ENCODE measurements around the gene TNIP3.
"Not testable (repeated sequence)": the region's sequence is repeated elsewhere in the genome, so short reads cannot be mapped to it uniquely, and the experiment has no call there.

The TNIP3 gene

DNA sequence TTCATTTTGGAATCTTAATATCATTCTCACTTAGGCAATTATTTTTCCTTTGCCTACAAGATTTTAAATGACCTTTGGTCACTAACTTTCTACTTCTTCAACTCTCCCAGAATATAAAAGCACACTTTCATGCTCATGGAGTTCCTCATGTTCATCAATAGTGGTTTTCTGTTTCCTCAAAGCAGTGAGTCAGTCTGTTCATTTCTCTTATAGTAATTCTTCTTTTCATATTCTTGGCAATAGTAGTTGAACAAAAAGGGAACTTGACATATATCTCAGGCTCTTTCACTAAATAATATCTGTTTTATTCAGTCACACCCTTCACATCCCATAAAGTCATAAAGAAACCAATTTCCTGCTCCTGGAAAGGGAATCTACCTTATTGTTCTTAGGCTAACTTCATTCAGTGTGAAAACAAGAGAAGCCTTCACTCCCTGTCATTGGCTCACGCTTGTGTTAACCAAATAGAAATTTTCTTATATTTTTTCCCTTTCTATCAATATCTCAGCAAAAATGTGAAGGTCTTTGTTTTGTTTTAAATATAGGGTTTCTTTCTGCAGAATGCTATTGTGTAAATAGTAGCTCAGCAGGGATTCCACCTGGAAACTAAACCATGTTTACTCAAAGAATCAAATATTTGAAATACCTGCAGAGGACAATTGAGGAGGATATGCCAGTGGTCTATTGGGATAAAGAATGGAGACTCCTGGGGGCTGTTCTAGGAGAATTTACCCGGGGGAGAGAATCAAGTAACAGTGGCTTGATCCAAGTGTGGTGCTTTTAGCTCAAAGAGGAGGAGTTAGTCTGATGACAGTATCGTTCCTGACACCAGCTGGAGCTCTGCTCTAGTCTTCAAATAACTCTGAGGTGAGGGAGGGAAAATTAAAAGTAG lies 13.4 kb upstream of the TNIP3 start:
- no peak for DNase-seq

DNA sequence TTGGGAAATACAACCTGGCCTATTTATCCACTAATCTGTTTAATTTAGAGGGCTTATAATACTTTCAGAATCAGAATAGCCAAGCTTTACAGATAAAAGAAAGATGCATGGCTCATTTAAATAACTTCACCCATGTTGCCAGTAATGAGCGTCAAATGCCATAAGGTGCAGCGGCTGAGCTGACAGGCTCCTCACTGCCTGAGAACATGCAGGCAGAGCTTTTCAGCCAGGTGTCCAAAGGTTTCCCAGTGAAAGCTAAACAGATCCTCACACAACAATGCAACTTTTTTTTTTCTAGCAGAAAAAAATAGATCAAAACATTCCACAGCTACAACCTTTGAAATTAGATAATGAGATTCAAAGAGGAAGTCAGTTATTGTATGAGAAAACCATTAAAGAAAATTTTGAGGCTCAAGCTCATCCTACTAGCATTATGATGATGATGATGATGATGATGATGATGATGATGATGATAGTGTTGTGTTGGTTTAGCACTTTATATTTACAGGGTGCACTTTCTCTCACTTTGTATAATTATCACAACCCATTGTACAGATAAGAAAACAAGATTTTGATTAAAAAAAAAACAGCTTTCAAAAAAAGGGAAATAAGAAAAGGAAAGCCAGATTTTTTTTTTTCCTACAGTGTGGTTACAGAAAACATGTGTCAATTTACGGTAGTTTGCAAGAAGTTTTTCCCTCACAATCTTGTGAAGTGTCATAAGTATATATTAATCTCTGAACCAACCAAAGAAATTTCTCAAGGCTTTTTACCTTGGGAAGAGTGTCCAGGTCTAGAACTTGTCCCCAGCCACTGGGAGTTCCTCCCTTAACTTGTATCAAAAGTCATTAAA lies 12.2 kb upstream of the TNIP3 start:
- DNase-seq, result no peak

DNA sequence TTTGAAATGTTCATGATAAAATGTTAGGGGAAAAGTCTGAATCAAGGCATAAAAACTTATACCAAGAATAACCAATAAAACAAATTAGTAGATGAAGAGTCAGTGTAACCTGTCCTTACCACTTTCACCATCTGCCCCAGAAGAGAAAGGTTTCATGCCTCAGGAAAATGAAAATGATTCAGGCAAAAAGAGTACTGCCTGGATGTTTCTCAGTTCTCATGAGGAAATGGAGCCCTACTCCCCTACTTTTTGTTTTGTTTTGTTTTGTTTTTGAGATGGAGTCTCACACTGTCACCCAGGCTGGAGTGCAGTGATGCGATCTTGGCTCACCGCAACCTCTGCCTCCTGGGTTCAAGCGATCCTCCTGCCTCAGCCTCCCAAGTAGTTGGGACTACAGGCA lies 7.4 kb upstream of the TNIP3 start:
- not testable (repeated sequence) for DNase-seq

DNA sequence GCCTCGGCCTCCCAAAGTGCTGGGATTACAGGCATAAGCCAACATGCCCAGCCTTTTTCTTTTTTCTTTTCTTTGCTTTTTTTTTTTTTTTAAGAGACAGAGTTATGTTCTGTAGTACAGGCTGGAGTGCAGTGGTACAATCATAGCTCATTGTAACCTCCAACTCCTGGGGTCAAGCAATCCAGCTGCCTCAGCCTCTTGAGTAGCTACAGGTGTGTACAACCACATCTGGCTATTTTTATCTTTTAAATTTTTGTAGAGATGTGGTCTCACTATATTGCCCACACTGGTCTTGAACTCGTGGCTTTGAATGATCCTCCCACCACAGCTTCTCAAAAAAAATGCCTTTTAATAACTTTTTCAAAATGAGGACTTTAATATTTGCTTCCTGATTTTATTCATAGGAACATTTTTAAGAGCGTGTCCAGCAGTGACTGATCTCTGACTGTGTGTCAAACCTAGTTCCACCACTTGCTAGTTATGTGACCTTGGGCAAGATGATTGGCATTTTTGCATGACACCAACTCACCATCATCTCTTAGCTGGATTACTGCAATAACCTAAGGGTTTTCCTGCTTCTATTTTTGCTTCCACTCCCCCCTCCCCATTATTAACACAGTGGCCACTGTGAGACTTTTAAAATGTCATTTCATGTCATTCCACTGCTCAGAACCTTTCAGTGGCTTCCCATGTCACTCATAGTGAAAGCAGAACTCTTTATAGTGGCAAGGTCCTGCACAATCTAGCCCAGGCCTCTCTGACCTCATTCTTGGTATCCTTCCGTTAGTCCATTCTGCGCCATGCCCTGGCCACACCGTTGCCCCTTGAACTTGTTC lies 4.5 kb upstream of the TNIP3 start:
- DNase-seq, result no peak

DNA sequence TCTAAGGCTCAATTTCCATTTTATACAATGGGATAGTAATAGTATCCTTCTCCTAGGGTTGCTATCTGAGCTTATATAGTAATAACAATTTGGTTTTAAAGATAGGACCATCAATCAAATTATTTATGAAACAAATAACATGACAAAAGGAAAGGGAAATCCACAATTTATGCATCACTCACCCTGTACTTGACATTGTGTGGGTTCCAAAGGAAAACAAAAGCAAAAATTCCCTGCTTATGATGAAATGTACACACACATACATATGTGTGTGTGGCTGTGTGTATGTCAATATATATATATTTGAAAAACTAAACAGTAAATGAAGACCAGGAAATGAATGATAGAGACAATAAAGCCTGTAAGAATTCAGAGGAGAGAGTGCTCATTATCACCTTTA lies 2.9 kb upstream of the TNIP3 start:
- no peak for DNase-seq

DNA sequence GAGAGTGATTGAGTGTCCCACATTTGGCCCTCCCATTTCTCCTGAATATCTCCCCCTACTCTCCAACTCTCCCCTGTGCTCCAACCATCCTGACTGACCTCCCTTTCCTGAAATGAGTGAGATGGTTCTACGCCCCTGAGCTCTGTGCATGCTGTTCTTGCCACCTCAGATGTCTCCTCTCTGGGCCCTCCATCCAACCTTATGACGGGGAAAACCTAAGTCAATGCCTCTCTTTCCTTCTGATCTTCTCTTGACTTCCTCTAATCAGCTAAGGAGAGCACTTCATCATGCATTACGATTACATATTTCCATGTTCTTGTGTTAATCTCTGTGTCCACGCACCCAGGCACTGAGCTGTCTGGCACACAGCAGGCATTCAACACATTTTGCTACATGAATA lies 1.1 kb upstream of the TNIP3 start:
- no peak for DNase-seq

DNA sequence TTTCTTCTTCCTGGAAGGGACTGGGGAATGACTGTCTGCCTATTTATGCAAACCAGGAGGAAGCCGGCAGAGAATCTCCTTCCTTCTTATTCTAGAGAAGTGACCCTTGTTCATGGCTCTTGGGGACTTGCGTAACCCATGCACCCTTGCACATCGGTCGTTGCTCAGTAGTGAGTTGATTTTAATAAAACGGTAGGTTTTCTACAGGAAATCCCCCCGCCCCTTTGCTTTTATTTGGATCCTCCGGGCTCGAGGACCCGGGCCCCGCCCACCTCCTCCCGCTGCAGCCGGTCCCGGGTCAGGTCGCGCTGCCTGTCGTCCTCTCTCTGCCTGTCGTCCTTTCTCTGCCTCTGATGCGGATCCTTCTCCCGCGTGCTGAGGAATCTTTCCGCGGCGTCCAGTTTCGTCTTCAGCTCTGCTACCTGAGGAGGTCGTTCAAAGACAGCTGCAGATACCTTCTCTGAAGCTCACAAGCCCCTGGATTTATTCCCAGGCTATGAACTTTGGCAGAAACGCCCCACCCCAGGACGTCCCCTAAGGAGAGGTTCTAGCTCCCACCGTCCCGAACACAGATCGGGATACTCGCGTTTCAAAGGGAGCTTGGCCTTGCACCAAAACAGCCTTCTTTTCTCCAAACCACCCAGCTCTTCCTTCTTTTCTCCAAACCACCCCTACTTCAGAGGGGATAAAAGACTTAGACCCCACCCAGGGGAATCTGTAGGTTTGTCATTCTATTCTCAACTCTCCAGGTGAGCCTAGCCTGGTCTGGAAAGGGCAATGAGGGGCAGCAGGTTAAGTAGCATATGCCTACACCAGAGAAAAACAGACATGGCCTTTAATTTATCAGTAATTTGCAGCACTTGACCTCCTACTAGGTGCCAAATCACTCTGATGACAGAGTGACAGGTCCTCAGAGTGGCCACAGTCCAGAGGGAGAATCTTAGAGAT lies 7.0 kb downstream of the TNIP3 start:
- DNase-seq, result no peak

DNA sequence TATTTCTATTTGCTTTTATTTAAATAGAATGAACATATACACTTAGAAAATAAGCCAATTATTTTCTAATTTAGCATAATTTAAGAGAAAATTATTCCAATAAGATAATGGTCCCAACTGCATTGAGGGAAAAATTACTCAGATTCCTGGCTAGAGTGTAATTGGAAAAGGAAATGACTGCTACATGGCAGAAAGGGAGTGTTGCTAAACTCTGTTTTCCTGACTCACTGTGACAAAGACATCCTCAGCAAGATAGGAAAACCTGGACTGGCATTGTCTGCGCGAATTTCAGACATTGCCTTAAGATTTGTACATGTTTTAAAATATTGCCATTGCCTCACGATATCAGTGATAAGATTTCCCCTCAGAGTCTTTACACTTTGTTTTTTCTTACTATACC lies 8.2 kb downstream of the TNIP3 start:
- no peak for DNase-seq

DNA sequence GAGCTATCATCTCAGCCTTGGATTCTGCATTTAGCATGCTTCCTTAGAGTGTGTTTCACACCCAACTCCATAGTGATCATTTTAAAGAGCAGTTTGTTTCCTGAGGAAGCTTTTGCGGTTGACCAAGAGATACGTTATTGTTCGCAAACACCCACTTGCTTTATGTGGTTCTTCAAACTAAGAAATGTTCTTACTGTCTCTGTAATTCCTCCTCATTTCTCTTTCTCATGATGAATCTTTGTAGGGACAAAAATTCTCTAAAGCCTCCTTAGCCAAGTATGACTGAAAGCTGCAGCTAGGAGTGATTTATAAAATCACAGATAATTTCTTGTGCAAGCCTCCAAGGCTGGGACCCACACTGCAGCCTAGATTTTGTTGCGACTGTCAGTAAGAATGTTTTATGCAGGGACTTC lies 10.0 kb downstream of the TNIP3 start:
- no peak for DNase-seq

DNA sequence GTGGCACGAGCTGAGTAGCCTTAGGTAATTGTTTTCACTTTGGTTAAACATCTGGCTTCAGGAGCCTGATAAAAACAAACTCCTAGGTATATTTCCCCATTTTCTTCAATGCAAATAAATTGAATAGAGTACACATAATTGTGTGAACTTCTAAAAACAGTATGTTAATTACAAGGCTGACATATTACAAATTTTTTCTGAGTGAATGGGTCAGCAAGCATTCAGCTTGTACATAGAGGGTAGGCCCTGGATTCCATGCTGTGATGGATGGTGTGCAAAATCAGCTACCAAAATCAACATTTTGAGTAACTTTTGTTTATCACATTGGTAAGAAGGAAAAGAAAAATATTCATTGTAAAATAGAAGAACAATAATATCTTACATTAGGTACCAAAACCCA lies 12.2 kb downstream of the TNIP3 start:
- no peak for DNase-seq

DNA sequence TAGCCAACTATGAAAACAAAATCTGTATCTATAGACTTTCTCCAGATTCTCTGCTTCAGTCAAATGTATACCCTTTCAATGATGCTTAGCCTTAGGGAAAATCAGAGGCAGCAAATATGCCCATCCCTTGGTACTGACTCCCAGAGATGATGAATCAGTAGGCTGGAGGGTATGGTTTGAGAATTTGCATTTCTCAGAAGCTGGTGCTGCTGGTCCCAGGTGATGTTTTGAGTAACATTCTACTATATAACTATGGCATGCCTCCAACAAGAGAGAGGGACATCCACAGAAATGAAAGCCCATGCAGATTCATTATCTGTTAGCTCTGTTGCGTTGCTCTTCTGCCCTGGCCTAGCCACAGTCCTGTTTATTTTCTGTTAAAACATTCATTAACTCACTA lies 13.6 kb downstream of the TNIP3 start:
- no peak for DNase-seq

DNA sequence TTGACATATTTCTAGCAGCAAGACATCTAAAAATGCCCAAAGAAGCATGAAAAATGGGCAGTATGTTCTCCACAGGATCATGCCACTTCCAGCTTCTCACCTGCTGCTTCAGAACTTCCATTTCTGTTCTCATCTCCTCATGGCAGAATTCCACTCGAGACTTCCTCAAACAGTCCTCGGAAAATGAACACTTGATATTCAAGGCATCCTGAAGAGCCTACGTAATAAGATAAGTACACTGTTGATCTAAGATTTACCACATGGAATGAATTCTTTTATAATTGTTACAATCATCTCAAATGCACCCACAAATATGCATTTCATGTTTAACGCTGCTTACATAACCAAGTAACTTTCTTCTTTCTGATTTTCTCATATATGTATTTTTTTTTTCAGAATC lies 14.1 kb downstream of the TNIP3 start:
- no peak for DNase-seq

DNA sequence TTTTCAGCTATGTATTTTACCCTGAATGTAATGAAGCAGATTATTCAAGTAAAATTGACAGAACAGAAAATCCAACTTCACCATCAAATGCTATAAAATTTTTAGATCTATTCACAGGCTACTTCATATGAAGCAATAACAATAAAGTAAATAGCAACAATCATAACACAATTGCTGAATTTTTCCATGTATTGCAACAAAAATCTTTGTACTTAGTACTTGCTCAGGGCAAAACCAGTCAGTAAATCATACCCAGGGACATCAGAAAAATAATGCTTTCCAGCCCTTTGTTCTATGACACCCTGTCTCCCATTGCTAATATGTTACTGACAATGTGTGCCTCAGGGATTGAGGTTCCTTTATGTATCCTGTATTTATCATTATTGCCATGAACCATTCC lies 15.5 kb downstream of the TNIP3 start:
- no peak for DNase-seq

DNA sequence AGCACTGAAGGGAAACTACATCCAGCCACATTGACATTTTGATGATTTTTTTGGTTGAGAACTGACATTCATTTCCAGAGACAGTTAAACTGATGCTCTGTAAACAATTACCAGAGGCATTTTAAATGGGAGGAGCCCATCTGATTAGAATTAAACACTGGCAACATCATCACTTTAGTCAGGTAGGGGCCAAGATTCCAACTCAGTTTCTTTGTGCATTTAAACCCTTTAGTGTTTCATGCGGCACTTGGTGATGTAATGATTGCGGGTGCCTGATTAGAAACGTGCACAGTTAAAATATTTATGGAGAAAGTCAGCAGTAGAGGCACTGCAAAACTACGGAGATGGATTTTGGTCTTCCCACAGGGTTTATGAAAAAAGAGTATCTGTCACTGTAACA lies 16.1 kb downstream of the TNIP3 start:
- no peak for DNase-seq

DNA sequence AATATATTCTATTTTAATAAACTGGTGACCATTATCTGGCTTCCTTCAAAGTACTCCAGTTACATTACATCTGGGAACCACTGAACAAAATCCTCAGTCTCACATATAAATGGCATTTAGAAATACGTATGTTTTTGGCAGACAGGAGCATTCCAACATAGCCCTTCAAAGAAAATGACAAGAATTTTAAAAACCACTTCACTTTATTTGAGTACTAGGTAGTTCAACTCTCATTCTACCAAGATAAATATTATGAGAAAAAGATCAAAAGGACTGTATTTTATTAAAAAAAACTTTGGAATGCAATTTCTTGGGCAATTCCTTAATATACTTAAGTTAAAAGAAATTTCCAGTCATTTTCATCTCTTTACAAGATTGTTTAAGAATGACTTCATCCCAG lies 17.6 kb downstream of the TNIP3 start:
- no peak for DNase-seq

DNA sequence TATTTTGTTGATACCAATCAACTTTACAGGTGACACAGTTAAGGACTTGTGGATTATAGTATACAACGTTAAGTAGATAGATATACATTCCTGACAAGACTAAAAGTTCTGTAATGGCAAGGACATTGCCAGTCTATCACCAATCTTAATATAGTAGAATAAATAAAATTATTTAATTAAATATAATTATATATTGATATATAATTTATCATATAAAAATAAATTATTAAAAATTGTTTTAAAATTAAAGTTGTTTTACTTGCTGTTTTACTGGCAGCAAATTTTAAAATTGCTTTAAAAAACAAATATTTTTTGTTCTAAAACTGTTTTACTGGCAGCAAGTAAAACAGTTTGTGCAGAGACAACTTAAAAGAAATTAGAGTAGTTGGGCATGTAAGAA lies 18.7 kb downstream of the TNIP3 start:
- no peak for DNase-seq

DNA sequence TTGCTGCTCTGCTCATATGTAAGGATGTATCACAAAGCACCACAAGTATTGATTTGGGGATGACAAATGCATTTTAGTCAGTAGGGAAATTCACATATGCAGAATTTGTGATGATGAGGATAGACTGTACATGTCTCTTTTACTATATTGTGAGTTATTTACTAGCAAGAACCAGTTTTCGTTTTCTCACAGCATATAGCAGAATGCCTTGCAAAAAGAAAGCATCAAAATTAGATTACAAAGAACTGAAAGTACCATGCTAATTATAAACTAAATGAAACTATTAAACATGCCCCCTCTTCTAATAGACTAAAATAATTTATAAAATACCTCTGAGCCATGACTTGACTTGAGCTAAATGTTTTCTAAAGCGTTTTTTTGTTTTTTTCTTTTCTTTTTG lies 20.1 kb downstream of the TNIP3 start:
- DNase-seq, result no peak

DNA sequence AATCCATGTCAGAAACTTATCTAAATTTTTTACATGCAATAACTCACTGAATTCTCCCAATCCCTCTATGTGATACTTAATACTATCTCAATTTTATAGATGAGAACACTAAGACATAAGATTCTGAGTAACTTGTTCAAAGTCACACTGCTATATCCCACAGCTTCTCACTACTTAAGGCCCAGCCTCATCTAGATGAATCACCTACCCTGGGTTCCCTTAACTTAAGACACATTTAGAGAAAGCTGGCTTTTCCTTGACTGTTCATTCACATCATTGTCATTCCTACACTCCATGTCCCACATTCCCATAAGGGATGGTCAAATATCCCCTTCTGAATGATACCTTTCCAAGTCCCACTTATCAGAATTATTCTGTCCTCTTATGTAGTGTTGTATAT lies 21.0 kb downstream of the TNIP3 start:
- no peak for DNase-seq

DNA sequence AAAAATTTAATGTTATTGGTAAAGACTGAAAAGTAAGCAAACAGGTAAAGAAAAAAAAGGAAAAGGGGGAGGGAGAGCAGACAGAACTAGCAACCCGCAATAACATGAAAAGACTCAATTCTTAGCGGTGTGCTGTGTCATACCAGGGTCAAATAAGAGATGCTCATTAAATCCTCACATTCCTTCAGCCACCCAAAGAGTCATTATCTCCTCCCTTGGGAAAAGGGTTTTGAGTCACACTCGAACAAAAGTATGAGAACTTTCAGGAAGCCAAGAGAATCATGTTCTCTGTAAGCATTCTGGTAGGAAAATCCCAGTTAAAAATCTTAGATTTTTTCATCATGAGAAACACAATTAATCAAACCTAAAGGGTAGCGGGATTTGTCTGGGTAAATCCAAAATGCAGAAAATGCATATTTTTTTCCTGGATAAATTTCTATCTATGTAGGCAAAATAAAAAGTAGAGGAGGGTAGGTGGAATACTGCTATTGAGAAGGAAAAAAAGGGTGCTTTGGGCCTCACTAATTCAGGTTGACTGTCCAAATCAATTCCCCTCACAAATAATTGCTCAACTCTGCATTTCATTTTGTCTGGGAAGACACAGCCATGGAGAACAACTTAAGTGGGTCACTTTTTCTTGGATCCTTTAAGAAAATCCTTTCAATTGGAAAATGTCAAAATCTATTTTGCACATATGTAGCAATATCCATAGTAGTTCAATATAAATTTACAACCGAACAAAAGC lies 23.2 kb downstream of the TNIP3 start:
- DNase-seq, result no peak

DNA sequence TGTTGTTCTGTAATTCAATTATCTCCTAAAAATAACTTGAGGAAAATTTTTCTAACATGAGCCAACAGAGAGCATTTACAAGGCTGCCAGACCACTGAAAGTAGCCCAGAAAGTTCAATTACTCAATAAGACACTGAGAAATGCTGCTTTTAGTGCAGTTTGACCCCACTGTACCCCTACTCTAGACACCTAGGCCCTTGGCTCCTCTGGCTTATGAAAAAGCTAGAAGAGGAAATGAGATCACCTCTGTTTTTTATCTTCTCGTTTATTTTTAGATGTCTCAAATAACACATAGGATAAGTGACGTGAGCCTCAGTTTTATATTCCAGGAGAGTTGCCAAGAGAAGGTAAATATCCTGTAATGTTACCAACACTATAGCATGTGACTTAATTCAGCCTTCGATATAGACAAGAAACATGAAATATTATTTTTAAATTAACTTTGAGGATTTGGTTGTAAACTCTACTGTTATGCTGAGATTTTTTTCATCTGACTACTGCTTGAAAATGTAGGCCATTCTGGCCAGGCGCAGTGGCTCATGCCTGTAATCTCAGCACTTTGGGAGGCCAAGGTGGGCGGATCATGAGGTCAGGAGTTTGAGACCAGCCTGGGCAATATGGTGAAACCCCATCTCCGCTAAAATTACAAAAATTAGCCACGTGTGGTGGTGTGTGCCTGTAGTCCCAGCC lies 24.4 kb downstream of the TNIP3 start:
- DNase-seq, result no peak

All from cerebellar nuclear complex (tissue), 1 donor.